Activated naive CD8-positive, alpha-beta T cell treated with anti-CD3 and anti-CD28 coated beads for 36 hours (primary cell): ENCODE data around the gene ARHGAP22. TPM values are rescaled to one million over a fixed set of nuclear protein-coding genes. Genes with fewer than 3 reads are reported as not detected.

Source experiments
- DNase-seq: peaks from one replicate; pipeline ENCODE4 v3.0.0; 2021
- H3K27ac Mint-ChIP-seq: one replicate; pipeline ENCODE4 v1.8.0; 2022; ENCODE audit warnings: mild to moderate bottlenecking, moderate library complexity, mixed read lengths
- H3K27me3 Mint-ChIP-seq: one replicate; pipeline ENCODE4 v1.8.0; 2022; ENCODE audit warnings: mild to moderate bottlenecking, mixed read lengths
- H3K36me3 Mint-ChIP-seq: one replicate; pipeline ENCODE4 v1.8.0; 2021; ENCODE audit warnings: mild to moderate bottlenecking, mixed read lengths
- H3K4me1 Mint-ChIP-seq: one replicate; pipeline ENCODE4 v1.8.0; 2021; ENCODE audit warnings: mixed read lengths
- H3K4me3 Mint-ChIP-seq: one replicate; pipeline ENCODE4 v1.8.0; 2022; ENCODE audit warnings: mild to moderate bottlenecking, moderate library complexity, mixed read lengths
- H3K9me3 Mint-ChIP-seq: one replicate; pipeline ENCODE4 v1.8.0; 2022; ENCODE audit warnings: mixed read lengths
- total RNA-seq, 2 experiments: library from RNA; stranded (reverse); gene quantifications; one replicate each; pipeline ENCODE4 v1.2.3, GENCODE V29; 2021

Gene ARHGAP22
- total RNA-seq, 2 experiments from 2014 or later: not detected

GRCh38 chr10:48477616-48478015, 127.3 kb downstream of the ARHGAP22 start:
- H3K27ac Mint-ChIP-seq: no peak overlapping the region
- H3K27me3 Mint-ChIP-seq: no peaks in the 10 kb centered on the region
- H3K4me1 Mint-ChIP-seq: no peaks in the 10 kb centered on the region
- H3K36me3 Mint-ChIP-seq: no peaks in the 10 kb centered on the region
- no peaks in the 10 kb centered on the region for H3K9me3 Mint-ChIP-seq
- no peak overlapping the region for H3K4me3 Mint-ChIP-seq
- no peak for DNase-seq

GRCh38 chr10:48477141-48477540, 127.7 kb downstream of the ARHGAP22 start:
- DNase-seq: no peak
- Mint-ChIP-seq H3K4me1 (no peaks in the 10 kb centered on the region), H3K4me3 (no peak overlapping the region), H3K9me3 (no peaks in the 10 kb centered on the region), H3K27ac (no peak overlapping the region), H3K36me3 (no peaks in the 10 kb centered on the region), H3K27me3 (no peaks in the 10 kb centered on the region)

- no peak overlapping the region for H3K27ac Mint-ChIP-seq
- H3K4me1 Mint-ChIP-seq: no peaks in the 10 kb centered on the region
- DNase-seq: no peak
These were observed 128.4 kb downstream of the ARHGAP22 start for GRCh38 chr10:48476279-48476982.

DNA sequence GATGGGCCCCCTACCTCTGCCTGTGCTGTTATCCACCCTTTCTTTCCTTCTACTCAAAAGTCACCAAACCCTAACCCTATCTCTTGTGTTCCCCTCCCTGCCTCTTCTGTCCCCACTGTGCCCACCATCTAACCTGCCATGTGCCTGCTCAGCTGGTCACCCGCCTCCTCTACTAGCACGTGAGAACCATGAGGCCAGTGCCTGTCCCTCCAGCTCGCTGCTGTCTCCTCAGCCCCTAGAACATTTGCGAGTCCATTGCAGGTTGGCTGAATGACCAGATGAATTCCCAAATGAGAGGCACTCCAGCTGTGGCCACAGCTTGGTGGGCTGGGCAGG, 129.0 kb downstream of the ARHGAP22 start:
- Mint-ChIP-seq H3K27ac (no peak overlapping the region), H3K4me1 (no peaks in the 10 kb centered on the region), H3K27me3 (no peaks in the 10 kb centered on the region), H3K9me3 (no peaks in the 10 kb centered on the region), H3K36me3 (no peaks in the 10 kb centered on the region), H3K4me3 (no peak overlapping the region)
- DNase-seq: no peak

More at GRCh38 chr10:48476279-48476982, 128.4 kb downstream of the ARHGAP22 start:
- Mint-ChIP-seq H3K36me3 (no peaks in the 10 kb centered on the region), H3K9me3 (no peaks in the 10 kb centered on the region), H3K4me3 (no peak overlapping the region), H3K27me3 (no peaks in the 10 kb centered on the region)

GRCh38 chr10:48474765-48475365, 130.0 kb downstream of the ARHGAP22 start:
- Mint-ChIP-seq H3K9me3 (no peaks in the 10 kb centered on the region), H3K27me3 (no peaks in the 10 kb centered on the region), H3K27ac (no peak overlapping the region), H3K4me1 (no peaks in the 10 kb centered on the region), H3K4me3 (no peak overlapping the region), H3K36me3 (no peaks in the 10 kb centered on the region)
- DNase-seq: no peak

DNA sequence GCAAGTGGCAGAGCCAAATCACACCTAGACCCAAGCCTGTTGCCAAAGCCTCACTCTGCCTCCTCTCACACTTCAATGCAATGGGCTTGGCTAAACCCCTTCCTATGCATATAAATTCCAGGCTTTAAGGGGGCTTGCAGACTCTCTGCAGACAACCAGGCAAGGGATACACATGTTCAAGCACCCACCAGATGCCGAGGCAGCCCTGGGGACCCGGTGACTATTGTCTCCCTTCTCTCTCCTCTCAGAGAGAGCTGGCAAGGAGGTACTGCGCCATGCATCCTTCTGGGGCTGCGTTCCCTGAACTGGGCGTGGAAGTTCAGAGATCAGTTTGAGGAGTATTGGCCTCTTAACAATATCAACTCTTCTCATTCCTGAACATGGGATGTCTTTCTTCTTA, 131.2 kb downstream of the ARHGAP22 start:
- no peaks in the 10 kb centered on the region for H3K4me1 Mint-ChIP-seq
- no peak overlapping the region for H3K27ac Mint-ChIP-seq
- H3K36me3 Mint-ChIP-seq: no peaks in the 10 kb centered on the region
- no peaks in the 10 kb centered on the region for H3K27me3 Mint-ChIP-seq
- no peak overlapping the region for H3K4me3 Mint-ChIP-seq
- DNase-seq: no peak
- no peaks in the 10 kb centered on the region for H3K9me3 Mint-ChIP-seq

- H3K27me3 Mint-ChIP-seq: no peaks in the 10 kb centered on the region
- no peak overlapping the region for H3K27ac Mint-ChIP-seq
- DNase-seq: no peak
- no peak overlapping the region for H3K4me3 Mint-ChIP-seq
- no peaks in the 10 kb centered on the region for H3K4me1 Mint-ChIP-seq
- no peaks in the 10 kb centered on the region for H3K9me3 Mint-ChIP-seq
- no peaks in the 10 kb centered on the region for H3K36me3 Mint-ChIP-seq
These were observed 132.3 kb downstream of the ARHGAP22 start for GRCh38 chr10:48472501-48473069.

DNA sequence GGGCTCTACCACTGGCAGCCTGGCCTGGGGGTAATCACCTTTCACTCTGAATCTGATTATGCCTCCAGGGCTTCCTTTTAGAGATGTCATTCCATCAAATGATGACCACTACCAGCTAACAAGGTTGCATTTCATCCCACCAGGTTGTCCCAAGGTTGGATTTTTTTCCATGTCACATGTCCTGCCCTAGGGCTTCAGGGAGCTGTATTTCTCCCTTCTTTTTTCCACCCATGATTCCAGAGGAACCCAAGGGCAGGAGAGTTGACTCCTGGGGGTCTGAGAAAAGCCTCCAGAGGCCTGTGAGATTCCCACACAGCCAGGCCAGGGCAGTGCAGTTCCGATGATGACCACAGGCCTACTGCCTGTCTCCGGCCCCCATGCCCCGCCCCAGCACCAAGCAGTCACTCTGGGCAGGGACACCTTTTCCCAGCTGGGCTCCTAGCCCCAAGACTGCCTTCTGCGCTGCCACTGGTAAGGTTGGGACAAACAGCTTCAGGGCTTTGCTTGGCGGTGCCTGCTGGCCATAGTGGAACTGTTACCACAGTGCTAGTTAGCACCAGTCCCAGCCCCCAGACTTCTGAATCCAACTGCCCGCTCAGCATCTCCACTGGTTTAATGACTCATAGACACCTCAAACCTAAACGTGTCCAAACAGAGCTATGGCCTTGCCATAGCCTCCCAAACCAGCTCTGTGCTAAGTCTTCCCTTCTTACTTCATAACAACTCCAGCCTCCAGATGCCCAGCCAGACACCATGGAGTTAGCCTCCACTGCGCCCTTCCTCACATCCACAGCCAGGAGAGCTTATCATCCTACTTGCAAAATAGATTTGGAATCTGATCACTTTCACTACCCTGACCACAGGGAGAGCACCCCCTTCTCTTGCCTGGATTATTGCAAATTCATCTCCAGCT, 133.7 kb downstream of the ARHGAP22 start:
- no peaks in the 10 kb centered on the region for H3K36me3 Mint-ChIP-seq
- DNase-seq: no peak
- no peaks in the 10 kb centered on the region for H3K9me3 Mint-ChIP-seq
- no peak overlapping the region for H3K27ac Mint-ChIP-seq
- H3K4me1 Mint-ChIP-seq: no peaks in the 10 kb centered on the region
- no peak overlapping the region for H3K4me3 Mint-ChIP-seq
- no peaks in the 10 kb centered on the region for H3K27me3 Mint-ChIP-seq

- H3K4me1 Mint-ChIP-seq: no peaks in the 10 kb centered on the region
- no peak for DNase-seq
- H3K27ac Mint-ChIP-seq: no peak overlapping the region
- H3K4me3 Mint-ChIP-seq: no peak overlapping the region
- H3K27me3 Mint-ChIP-seq: no peaks in the 10 kb centered on the region
- no peaks in the 10 kb centered on the region for H3K36me3 Mint-ChIP-seq
- no peaks in the 10 kb centered on the region for H3K9me3 Mint-ChIP-seq
These were observed 134.6 kb downstream of the ARHGAP22 start for GRCh38 chr10:48470115-48470892.

GRCh38 chr10:48469516-48470020, 135.3 kb downstream of the ARHGAP22 start:
- Mint-ChIP-seq H3K36me3 (no peaks in the 10 kb centered on the region), H3K27me3 (no peaks in the 10 kb centered on the region), H3K9me3 (no peaks in the 10 kb centered on the region), H3K4me1 (no peaks in the 10 kb centered on the region), H3K27ac (no peak overlapping the region), H3K4me3 (no peak overlapping the region)
- no peak for DNase-seq

GRCh38 chr10:48468866-48469511, 135.9 kb downstream of the ARHGAP22 start:
- Mint-ChIP-seq H3K27me3 (no peaks in the 10 kb centered on the region), H3K27ac (no peak overlapping the region), H3K36me3 (no peaks in the 10 kb centered on the region), H3K4me1 (no peaks in the 10 kb centered on the region), H3K9me3 (no peaks in the 10 kb centered on the region), H3K4me3 (no peak overlapping the region)
- DNase-seq: no peak

GRCh38 chr10:48468130-48468790, 136.6 kb downstream of the ARHGAP22 start:
- no peak for DNase-seq
- no peaks in the 10 kb centered on the region for H3K9me3 Mint-ChIP-seq
- H3K36me3 Mint-ChIP-seq: no peaks in the 10 kb centered on the region
- no peaks in the 10 kb centered on the region for H3K4me1 Mint-ChIP-seq
- no peak overlapping the region for H3K27ac Mint-ChIP-seq
- no peaks in the 10 kb centered on the region for H3K27me3 Mint-ChIP-seq
- H3K4me3 Mint-ChIP-seq: no peak overlapping the region

GRCh38 chr10:48467669-48468068, 137.2 kb downstream of the ARHGAP22 start:
- H3K36me3 Mint-ChIP-seq: no peaks in the 10 kb centered on the region
- no peaks in the 10 kb centered on the region for H3K4me1 Mint-ChIP-seq
- H3K4me3 Mint-ChIP-seq: no peak overlapping the region
- H3K9me3 Mint-ChIP-seq: no peaks in the 10 kb centered on the region
- no peak for DNase-seq
- no peak overlapping the region for H3K27ac Mint-ChIP-seq
- H3K27me3 Mint-ChIP-seq: no peaks in the 10 kb centered on the region
